ENCODE data around the gene SSTR3. TPM values are rescaled to one million over a fixed set of nuclear protein-coding genes. Genes with fewer than 3 reads are reported as not detected.
"Not testable (repeated sequence)": the region's sequence is repeated elsewhere in the genome, so short reads cannot be mapped to it uniquely, and the experiment has no call there.

Gene SSTR3
- polyA plus RNA-seq (2014; cell fraction: cytosol; rRNA removed) = 0.05 and 0.08 TPM in 2 replicates
- 0.03 TPM in 1 of 2 replicates, not detected in the other for polyA plus RNA-seq (2014; cell fraction: nucleus; rRNA removed)

DNA sequence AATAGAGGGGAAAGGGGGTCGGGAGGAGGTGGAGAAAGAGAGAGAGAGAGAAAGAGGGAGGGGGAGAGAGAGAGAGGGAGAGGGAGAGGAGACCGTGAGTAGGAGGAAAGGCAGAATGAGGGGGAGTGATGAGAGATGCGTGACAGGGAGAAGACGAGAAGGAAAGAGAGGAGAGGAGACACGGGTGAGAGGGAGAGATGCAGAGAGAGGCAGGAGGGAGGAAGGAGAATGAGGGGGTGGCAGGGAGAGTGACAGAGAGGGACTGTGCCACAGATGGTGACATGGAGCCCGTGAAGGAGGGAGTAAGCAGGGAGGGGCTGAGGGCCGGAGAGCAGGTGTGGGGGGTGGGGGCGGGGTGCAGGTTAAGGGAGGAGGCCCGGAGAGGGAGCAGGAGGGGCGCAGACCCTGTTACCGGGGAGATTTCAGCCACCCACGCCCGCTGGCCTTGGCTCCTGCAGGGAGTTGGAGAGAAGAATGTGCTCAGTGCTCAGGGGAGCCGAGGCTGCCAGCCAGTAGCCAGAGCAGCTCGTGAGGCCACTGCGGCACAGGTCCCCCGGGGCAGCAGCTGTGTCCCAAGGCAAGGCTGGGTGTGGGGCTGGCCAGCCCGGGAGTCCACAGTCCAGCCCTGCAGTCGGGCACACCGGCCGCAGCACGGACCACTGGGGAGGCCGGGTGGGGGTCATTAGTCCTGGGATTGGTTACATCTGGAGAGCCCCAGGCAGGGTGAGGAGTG lies at the start of gene SSTR3:
TSS of gene SSTR3 (minus strand) at position 304 of the 733 bp plus-strand sequence. CDS start 4,674 bp downstream, outside the sequence.
- DNase-seq (ENCODE audit: low spot score) = no peak

DNA sequence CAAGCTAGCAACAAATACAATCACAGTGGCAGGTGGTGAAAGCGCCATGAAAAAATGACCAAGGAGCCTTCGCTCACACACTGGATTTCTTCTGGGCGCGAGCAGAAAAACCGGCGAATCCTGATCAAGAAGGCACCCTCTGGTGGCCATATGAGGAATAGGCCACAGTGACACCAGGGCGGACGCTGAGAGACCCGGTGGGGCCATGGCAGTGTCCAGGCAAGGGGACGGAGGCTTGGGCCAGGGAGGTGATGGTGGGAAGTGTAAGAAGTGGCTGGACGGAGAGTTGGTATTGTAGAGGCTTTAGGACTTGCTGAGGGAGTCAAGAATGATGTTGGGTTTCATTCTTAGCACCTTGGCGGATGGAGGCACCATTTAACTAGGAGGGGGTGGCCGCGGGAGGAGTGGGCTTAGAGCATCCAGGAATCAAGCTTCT lies 48.6 kb upstream of the SSTR3 start:
- DNase-seq (ENCODE audit: low spot score) = peak; percentile 50

DNA sequence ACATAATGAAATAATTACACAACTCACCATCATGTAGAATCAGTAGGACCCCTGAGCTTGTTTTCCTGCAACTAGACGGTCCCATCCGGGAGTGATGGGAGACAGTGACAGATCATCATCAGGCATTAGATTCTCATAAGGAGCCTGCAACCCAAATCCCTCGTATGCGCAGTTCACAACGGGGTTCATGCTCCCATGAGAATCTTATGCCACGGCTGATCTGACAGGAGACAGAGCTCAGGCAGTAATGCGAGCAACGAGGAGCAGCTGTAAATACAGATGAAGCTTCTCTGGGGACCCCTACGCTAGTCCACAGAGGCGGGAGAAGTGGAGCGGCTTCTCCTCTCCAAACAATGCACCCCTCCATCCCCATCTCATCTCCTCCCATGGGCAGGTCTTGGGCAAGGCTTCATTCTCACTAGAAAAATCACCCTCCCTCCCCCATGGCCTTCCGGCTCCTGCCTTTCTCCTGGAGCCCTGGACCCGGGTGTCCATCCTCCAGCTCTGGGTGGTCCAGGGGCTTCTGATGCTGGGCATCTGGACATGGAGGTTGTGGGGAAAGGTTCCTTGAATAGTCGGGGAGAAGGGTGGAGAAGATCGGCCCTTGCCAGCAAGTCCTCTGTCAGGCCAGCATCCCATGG lies 48.0 kb upstream of the SSTR3 start:
- no peak for DNase-seq (ENCODE audit: low spot score)

DNA sequence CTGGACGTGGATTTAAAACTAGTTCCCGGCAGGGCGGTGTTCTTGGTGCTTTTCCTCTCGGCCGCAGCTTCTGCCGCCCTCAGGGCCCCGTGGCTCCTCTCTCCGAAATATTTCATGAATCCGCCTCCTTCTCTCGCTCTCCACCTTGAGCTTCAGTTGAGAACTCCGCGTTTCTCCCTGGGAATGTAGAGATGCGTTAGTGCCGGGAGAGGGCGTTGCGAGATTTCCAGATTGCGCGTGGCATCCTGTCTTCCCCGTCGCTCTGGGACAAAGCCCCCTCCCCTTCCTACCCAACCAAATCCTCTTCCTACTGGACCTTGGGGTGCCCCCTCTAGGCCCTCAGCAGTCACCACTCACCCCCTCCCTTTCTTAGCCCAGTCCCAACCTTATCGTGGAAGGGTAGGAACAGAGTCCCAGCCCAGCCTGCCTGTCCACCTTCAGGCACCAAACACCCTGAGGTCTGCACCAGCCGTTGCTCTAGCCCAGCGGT lies 47.3 kb upstream of the SSTR3 start:
- DNase-seq (ENCODE audit: low spot score) = no peak

DNA sequence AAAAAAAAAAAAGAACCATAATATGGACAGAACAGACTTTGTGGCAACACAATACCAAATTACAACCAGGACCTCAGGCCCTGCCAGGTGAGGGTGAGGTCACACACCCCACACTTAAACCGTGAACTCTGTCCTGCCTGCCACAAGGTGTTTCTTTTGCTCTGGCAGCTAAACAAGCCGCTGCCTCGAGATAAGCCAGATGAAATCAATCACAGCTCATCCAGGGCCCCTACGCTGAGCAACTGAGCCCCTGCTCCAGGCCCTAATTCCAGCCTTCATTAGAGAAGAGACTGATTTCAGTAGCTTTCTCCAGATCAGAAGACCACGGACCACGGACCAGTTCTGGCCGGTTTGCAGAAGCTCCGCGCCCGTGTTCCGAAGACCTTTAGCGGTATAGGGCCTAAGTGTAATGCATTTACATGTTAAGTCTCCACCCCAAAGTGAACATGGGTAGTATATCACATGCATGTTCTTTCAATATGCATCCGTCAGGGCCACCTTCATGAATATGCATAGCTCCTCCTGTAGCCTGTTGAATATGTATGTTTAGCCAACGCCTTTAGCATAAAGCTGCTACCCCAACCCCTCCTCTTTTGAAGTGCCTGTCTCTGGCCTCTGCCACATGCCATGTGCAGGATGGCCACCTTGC lies 46.6 kb upstream of the SSTR3 start:
- no peak for DNase-seq (ENCODE audit: low spot score)

DNA sequence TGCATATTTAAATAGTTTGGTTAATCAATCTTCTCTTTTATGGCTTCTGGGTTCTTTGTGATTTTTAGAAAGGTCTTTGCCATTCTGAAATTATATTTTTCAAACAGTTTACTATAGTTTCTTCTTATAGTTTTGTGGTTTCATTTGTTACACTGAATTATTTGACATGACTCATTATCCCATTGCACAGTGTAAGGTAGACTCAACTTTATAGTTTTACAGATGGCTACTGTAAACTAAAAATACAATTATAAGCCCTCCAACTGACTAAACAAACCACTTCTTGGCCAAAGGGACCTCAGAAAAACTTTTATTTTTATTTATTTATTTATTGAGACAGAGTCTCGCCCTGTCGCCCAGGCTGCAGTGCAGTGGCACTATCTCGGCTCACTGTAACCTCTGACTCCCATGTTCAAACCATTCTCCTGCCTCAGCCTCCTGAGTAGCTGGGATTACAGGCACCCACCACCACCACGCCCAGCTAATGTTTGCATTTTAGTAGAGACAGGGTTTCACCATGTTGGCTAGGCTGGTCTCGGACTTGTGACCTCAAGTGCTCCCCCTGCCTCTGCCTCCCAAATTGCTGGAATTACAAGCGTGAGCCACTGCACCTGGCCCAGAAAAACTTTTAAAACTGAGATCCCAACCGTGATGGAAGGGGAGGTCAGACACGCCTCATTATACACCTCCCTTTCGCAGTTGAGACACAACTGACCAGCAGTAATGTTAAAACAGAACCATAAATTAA lies 45.9 kb upstream of the SSTR3 start:
- no peak for DNase-seq (ENCODE audit: low spot score)

DNA sequence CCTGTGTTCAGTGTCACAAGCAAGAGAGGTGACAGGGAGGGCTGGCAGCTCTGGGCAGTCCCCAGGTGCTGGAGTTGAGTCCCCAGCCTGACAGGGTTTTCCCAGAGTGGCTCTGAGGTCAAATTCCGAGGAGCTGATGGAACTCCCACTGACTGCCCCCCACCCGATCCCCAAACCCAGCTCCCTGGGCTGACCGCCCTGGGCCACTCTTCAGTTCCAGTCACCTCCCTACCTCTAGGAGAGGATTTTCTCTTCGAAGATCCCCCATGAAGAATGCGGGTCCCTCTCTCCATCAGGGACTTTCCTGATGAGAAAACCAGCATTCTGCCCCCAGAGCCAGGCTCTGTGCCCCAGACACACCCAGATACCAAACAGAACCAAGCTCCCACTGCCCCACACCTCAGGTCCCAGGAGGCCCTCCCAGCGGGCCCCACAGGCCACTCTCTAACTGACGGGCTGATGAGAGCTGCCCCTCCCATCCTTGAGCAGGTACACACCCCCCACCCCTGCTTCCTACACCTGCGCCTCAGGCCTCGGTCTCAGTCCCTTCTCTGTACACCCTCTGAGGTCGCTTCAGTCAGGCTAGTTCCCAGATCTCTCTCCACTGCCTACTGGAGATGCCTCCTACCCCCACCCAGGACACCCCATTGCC lies 43.9 kb upstream of the SSTR3 start:
- no peak for DNase-seq (ENCODE audit: low spot score)

DNA sequence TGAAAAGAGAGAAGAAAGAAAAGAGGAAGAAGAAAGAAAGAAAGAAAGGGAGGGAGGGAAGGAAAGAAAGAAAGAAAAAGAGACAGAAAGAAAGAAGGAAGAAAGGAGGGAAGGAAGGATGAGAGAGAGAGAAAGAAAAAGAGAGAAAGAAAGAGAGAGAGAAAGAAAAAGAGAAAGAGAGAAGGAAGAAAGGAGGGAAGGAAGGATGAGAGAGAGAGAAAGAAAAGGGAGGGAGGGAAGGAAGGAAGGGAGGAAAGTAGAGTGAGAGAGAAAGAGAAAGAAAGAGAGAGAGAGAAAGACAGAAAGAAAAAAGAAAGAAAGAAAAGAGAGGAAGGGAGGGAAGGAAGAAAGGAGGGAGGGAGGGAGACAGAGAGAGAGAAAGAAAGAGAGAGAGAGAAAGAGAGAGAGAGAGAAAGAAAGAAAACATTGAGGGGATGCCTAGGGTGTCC lies 43.3 kb upstream of the SSTR3 start:
- DNase-seq (ENCODE audit: low spot score) = no peak

DNA sequence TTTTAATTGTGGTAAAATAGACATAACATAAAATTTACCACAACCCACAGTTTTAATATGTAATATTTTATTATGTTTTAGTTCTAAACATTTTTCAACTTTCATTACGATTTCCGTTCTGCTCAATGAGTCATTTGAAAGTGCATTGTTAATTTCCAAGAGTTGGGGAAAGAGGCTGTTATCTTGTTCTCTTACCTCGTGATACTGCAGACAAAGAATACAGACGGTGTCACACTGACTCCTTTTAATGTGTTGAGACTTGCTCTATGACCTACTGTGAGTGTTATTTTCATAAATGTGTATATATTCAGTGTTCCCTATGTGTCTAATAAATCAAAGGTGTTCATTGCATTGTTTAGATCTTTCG lies 42.6 kb upstream of the SSTR3 start:
- no peak for DNase-seq (ENCODE audit: low spot score)

DNA sequence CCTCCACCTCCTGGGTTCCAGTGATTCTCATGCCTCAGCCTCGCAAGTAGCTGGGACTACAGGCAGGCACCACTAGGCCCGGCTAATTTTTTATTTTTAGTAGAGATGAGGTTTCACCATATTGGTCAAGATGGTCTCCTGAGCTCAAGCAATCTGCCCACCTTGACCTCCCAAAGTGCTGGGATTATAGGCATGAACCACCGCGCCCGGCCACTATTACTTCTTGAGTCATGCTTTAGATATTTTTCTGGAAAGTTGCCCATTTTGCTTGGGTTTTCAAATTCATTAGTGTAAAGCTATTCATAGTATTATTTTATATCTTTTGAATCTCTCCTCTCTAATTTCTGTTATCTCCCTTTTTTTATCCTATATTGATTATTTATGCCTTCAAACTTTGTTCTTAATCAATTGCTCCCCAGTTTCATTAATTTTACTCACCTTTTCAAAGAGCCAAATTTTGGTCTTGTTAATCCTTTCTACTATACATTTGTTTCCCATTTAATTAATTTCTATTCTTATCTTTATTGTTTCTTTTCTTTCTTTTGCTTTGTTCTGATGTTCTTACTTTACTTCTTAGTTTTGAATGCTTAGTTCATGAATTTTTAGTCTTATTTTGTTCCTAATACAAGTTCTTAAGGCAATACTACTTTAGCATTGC lies 42.1 kb upstream of the SSTR3 start:
- DNase-seq (ENCODE audit: low spot score) = no peak

DNA sequence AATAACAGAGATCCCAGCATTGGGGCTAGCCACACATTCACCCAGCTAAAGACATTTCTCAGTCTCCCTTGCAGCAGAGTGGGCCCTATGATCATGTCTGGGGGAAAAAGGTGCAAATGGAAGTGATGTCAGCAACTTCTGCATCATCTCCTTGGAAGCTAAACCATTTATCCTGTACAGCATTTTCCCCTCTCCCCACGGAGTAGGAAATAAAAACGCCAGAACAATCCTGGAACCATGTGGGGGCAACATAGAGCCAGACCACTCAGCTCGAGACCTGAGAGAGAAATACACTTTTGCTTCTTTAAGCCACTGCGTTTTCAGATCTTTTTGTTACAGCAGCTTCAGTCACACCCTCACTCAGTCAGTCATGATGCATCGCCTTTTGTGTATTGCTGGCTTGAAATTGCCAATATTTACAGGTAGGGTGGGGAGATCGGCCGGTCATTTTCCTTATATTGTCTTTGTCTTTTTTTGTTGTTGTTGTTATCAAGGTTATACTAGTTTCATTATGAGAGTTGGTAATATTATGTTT lies 40.9 kb upstream of the SSTR3 start:
- DNase-seq (ENCODE audit: low spot score) = no peak

DNA sequence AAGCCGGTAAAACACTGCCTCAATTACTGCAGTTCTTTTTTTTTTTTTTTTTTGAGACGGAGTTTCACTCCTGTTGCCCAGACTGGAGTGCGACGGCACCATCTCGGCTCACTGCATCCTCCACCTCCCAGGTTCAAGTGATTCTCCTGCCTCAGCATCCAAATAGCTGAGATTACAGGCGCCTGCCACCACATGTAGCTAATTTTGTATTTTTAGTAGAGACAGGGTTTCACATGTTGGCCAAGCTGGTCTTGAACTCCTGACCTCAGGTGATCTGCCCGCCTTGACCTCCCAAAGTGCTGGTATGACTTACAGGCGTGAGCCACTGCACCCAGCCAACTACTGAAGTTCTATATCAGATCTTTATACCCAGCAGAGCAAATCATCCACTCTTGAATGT lies 39.6 kb upstream of the SSTR3 start:
- DNase-seq (ENCODE audit: low spot score) = not testable (repeated sequence)

DNA sequence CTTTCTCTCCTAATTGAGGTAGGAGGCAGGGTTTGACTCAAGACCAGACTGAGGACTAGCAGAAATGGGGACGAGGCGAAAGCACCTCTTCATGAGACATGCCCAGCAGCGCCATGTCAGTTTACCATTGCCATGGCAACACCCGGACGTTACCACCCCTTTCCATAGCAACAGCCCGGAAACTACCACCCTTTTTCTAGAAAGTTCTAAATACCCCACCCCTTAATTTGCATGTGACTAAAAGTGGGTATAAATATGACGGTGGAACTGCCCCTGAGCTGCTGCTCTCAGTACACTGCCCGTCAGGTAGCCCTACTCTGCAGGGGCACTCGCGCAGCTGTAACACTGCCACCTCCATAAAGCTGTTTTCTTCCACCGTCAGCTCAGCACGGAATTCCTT lies 37.7 kb upstream of the SSTR3 start:
- no peak for DNase-seq (ENCODE audit: low spot score)

DNA sequence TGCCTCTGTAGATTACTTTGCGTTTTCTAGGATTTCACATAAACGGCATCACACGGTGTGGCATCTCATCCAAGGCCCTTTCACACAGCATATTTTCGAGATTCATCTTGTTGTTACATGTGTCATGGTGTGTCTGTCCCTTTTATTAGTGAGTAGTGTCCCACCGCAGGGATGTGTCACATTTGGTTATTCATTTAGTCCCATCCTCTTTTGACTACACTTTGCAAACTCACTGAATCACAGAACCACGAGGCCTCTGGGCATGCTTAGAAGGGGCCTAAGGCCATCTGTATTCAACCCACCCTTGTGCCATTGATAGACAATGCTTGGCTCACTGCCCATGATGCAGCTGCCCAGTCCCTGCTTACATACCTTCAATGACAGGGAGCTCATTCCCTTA lies 36.0 kb upstream of the SSTR3 start:
- DNase-seq (ENCODE audit: low spot score) = no peak

DNA sequence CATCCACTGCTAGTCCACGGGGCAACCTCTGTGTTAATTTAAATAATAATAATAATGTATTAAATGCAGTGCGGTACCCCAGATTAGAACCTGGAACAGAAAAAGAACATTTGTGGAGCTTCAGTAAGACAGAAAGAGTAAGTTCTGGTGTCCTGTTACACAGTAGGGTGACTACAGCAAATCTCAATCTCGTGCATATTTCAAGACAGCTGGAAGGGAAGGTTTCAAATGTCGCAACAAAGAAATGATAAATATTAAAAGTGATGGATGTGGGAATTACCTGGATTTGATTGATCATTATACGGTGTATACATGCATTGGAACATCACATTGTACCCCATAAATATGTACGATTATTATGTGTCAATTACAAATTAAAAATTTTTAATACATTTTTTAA lies 33.5 kb upstream of the SSTR3 start:
- DNase-seq (ENCODE audit: low spot score) = no peak

DNA sequence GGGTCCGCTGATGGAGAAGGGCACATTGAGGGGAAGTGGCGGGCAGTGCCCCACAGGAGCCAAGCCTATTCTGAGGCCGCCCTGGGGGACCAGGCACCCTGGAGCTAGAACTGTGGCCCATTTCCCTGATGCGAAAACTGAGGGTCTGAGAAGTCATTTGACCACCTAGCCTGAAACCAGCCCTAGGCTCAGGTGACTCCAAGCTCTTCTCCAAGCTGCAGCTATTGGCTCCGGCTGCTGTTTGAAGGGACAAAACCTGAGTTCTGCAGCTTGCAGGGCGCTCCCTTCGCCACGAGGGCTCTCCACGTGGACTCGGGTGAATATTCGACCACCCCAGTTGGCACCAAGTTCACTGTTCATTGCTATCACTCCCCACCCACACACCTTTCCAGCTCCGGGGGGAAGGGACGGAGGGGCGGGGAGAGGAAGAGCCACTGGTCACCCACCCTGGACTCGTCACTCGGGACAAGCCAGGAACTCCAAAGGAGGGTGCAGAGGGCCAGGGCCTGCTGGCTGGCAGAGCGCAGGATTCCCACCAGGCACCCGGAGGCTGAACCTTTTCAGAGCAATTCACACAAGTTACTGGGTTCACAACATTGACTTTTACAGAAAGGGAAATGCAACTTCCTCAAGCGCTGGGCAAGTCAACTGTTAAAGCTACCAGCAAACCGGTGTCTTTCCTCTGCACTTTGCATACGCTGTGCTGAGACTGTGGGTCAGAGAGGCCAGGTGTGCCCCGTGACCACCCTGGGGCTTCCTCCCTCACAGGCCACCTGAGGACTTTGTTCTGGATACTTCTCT lies 32.8 kb upstream of the SSTR3 start:
- DNase-seq (ENCODE audit: low spot score) = no peak

DNA sequence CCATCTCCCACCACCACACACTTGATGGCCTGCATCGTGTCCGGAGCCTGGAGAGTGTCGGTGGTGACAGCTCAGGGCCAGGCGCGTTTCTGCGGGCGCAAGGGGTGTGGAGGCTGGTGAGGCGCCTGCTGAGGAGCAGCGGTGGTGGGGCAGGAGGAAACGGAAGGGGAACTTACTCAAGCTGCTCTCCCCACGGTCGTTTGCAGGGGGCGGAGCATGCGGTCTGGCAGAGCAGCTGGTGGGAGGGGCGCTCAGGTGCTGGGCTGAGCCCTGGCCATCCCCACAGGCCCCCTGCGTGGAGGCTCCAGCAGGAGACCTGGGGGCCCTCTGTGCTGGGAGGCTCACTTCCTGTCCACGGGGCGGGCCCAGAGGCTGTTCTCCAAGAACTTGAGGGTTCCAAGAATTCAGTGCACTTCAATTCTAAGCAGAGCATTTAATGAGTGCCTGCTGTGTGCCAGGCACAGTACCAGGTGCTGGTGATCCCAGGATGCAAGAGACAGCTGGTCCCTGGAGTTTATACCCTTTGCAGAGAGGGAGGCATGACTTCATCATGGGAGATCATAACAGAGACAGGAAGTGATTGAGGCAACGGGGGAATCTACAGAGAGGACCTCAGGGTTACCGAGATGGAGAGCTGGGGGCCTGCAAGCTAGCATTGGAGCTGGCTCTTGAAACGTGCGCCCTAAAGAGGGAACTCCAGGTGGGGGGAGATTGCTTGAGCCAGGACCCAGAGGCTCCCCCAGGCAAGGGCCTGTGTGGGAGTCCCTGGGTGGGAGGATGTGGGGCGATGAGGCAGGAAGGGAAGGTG lies 32.0 kb upstream of the SSTR3 start, which contains the start of gene RAC2:
TSS of gene RAC2 (minus strand) at position 156 of the 808 bp plus-strand sequence. CDS start at position 35, 121 bp downstream.
- DNase-seq (ENCODE audit: low spot score) = no peak

DNA sequence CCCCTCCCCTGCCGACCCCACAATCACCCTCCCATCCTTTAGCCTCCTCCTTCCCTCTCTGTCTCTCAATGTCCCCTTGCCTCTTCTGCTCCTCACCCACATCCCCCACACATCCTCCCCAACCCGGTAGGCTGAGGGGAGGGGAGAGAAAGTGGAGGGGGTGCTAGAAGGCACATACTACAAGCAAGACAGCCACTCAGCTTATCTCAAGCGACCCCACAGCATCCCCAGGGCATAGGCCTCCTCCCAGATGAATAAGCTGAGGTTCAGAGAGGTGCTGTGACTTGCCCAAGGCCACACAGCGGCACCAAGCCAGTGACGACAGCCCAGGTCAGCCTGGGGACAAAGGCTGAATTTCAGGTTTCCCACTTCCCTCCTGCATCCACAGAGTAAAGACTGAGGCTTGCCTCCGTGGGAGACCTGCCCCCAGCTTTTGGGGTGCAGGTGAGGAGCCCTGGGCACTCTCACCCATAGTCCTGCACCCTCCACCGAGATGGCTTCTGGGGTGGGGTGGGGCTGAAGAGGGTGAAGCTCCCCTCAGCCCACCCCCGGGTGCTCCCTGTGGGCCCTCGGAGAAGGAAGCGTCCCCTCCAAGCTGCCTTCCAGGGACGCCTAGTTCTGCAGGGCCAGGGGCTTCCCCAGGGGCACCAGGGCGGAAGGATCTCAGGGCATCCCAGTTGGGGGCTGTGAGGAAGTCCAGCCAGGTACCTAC lies 31.3 kb upstream of the SSTR3 start:
- no peak for DNase-seq (ENCODE audit: low spot score)
